HCT116 (cell line): Measurements from ENCODE around the gene FXYD2. TPM values are rescaled to one million over a fixed set of nuclear protein-coding genes. Genes with fewer than 3 reads are reported as not detected.

Experiments used
- ATAC-seq: fragments of 200-7000 bp; cut with Tn5 transposase; 2 replicates; pipeline ENCODE4 v1.9.1; 2020; ENCODE audit warnings: mild to moderate bottlenecking, moderate library complexity
- BruUV-seq: library from RNA; stranded (reverse); fragments of 400-500 nt; replicated peaks from 2 replicates; lab custom pipeline; 2021; lab: Mats Ljungman, UMichigan
- CTCF ChIA-PET: fragments of 300-600 bp; sonication (Branson Sonifier 250); formaldehyde crosslinking; loops from one replicate; lab custom pipeline; 2021; ENCODE audit warnings: antibody characterized with exemption; lab: Charles Lee
- POLR2A ChIA-PET: fragments of 300-600, 350-600 bp; sonication (Branson Sonifier 250); formaldehyde crosslinking; loops from one replicate; lab custom pipeline; 2021; ENCODE audit warnings: antibody characterized with exemption; lab: Charles Lee
- RAD21 ChIA-PET, 2 experiments: fragments of 300-600 bp; sonication (Branson Sonifier 250); formaldehyde crosslinking; loops; one replicate each; lab custom pipeline; 2023; ENCODE audit warnings: low total read pairs in 2 of 2; ENCODE audit not compliant: uncharacterized antibody in 2 of 2, unreplicated experiment in 2 of 2, low non-redundant PET in 1 of 2; lab: Charles Lee
- DNase-seq: peaks from one replicate; pipeline ENCODE4 v3.0.0-alpha.2; 2010; ENCODE audit warnings: low read depth, low spot score
- H2AFZ ChIP-seq: fragments of 200-600 bp; shearing (Covaris generic), sonication (generic); 2 replicates; pipeline ENCODE4 v1.6.1; 2017; ENCODE audit warnings: low read depth, mixed run types, mixed read lengths, antibody characterized with exemption, low read length; ENCODE audit not compliant: poor library complexity, severe bottlenecking
- H3K27ac ChIP-seq: 2 replicates; pipeline ENCODE4 v1.5.1; 2012; ENCODE audit warnings: low read depth, low read length
- H3K27me3 ChIP-seq: fragments of 200-600 bp; sonication (generic); 2 replicates; pipeline ENCODE4 v1.6.1; 2016; ENCODE audit warnings: mixed run types, low read length, mixed read lengths; ENCODE audit not compliant: insufficient read depth
- H3K36me3 ChIP-seq, 2 experiments: fragments of 200-500 bp in 1 of 2; fragments of 200-600 bp in 1 of 2; sonication (Bioruptor generic) in 1 of 2; sonication (generic) in 1 of 2; 2 replicates each; pipeline versions ENCODE4 v1.5.1 to v1.6.1; 2014 to 2016; ENCODE audit warnings: low read length in 2 of 2, inconsistent platforms in 1 of 2, mixed read lengths in 1 of 2, mixed run types in 1 of 2; ENCODE audit not compliant: insufficient read depth in 2 of 2, control insufficient read depth in 1 of 2
- H3K4me1 ChIP-seq, 2 experiments: fragments of 200-600 bp in 1 of 2; sonication (generic) in 1 of 2; 2 replicates each; pipeline versions ENCODE4 v1.5.1 to v1.6.1; 2012 to 2017; ENCODE audit warnings: low read length in 2 of 2, inconsistent platforms in 1 of 2, mild to moderate bottlenecking in 1 of 2, mixed read lengths in 1 of 2, mixed run types in 1 of 2, moderate library complexity in 1 of 2; ENCODE audit not compliant: insufficient read depth in 2 of 2, control insufficient read depth in 1 of 2
- H3K4me2 ChIP-seq: fragments of 200-600 bp; sonication (generic); 2 replicates; pipeline ENCODE4 v1.6.1; 2017; ENCODE audit warnings: mixed run types, low read length, mixed read lengths
- H3K4me3 ChIP-seq, 2 experiments: fragments of 200-600 bp in 1 of 2; sonication (generic) in 1 of 2; replicated peaks in 1 of 2; 2 replicates each; pipeline ENCODE4 v1.5.1; 2011 to 2016; ENCODE audit warnings: low read length in 2 of 2, control low read depth in 1 of 2, low read depth in 1 of 2, mild to moderate bottlenecking in 1 of 2, mixed read lengths in 1 of 2, mixed run types in 1 of 2
- H3K79me2 ChIP-seq: fragments of 200-600 bp; sonication (generic); 2 replicates; pipeline ENCODE4 v1.6.1; 2017; ENCODE audit warnings: mild to moderate bottlenecking, mixed run types, low read length, moderate library complexity, mixed read lengths; ENCODE audit not compliant: insufficient read depth
- H3K9ac ChIP-seq: fragments of 200-600 bp; sonication (generic); 2 replicates; pipeline ENCODE4 v1.6.1; 2016; ENCODE audit warnings: low read length, mixed read lengths
- H3K9me2 ChIP-seq: fragments of 200-600 bp; sonication (generic), shearing (Covaris generic); 2 replicates; pipeline ENCODE4 v1.6.1; 2017; ENCODE audit warnings: mixed run types, mild to moderate bottlenecking, moderate library complexity; ENCODE audit not compliant: insufficient read depth
- H3K9me3 ChIP-seq, 2 experiments: fragments of 200-500 bp in 1 of 2; fragments of 200-600 bp in 1 of 2; sonication (Bioruptor generic) in 1 of 2; sonication (generic) in 1 of 2; 2 replicates each; pipeline ENCODE4 v1.6.1; 2014 to 2017; ENCODE audit warnings: low read length in 2 of 2, mixed read lengths in 2 of 2, inconsistent platforms in 1 of 2, low read depth in 1 of 2, mild to moderate bottlenecking in 1 of 2, mixed run types in 1 of 2, moderate library complexity in 1 of 2; ENCODE audit not compliant: control insufficient read depth in 1 of 2, insufficient read depth in 1 of 2
- H4K20me1 ChIP-seq: fragments of 200-600 bp; sonication (generic), shearing (Covaris generic); 2 replicates; pipeline ENCODE4 v1.6.1; 2017; ENCODE audit warnings: mixed run types, mild to moderate bottlenecking, moderate library complexity; ENCODE audit not compliant: insufficient read depth
- ATF3 ChIP-seq: IDR thresholded peaks from 2 replicates; pipeline ENCODE4 v1.6.1; 2012
- CBX3 ChIP-seq: IDR thresholded peaks from 2 replicates; pipeline ENCODE4 v1.6.1; 2012; ENCODE audit warnings: low read depth
- ELF1 ChIP-seq: IDR thresholded peaks from 2 replicates; pipeline ENCODE4 v1.6.1; 2012; ENCODE audit warnings: low read depth, borderline replicate concordance
- EZH2 ChIP-seq: fragments of 200-600 bp; sonication (generic); IDR thresholded peaks from 2 replicates; pipeline ENCODE4 v1.6.1; 2017; ENCODE audit warnings: antibody characterized with exemption, mixed run types
- JUND ChIP-seq: IDR thresholded peaks from 2 replicates; pipeline ENCODE4 v1.6.1; 2012
- POLR2A ChIP-seq: IDR thresholded peaks from 2 replicates; pipeline ENCODE4 v1.7.0; 2011; ENCODE audit warnings: borderline replicate concordance; ENCODE audit not compliant: insufficient read depth, insufficient read length; ENCODE audit errors: extremely low read depth
- POLR2AphosphoS5 ChIP-seq: IDR thresholded peaks from 2 replicates; pipeline ENCODE4 v1.6.1; 2011; ENCODE audit warnings: mild to moderate bottlenecking, low read depth, low read length, moderate library complexity
- RAD21 ChIP-seq: IDR thresholded peaks from 2 replicates; pipeline ENCODE4 v1.6.1; 2012; ENCODE audit warnings: low read depth, mild to moderate bottlenecking
- REST ChIP-seq: IDR thresholded peaks from 2 replicates; pipeline ENCODE4 v1.6.1; 2012; ENCODE audit warnings: low read depth
- SIN3A ChIP-seq: IDR thresholded peaks from 2 replicates; pipeline ENCODE4 v1.6.1; 2012; ENCODE audit warnings: low read depth
- SP1 ChIP-seq: IDR thresholded peaks from 2 replicates; pipeline ENCODE4 v1.6.1; 2012; ENCODE audit warnings: low read depth
- SRF ChIP-seq: IDR thresholded peaks from 2 replicates; pipeline ENCODE4 v1.6.1; 2012; ENCODE audit warnings: low read depth
- ZNF274 ChIP-seq: fragments of 200-500 bp; sonication (Bioruptor generic); IDR thresholded peaks from 2 replicates; pipeline ENCODE4 v1.6.1; 2014; ENCODE audit warnings: mild to moderate bottlenecking, low read depth, low read length, inconsistent platforms
- intact Hi-C: fragments of 100-400 bp; cut with micrococcal nuclease; formaldehyde crosslinking; loops from 2 replicates; pipeline ENCODE4 v1.10.0; 2022
- total RNA-seq: library from RNA; stranded (reverse); gene quantifications from one replicate; pipeline ENCODE4 v1.2.1, GENCODE V29; 2021; ENCODE audit not compliant: unreplicated experiment
- TF ChIP-seq, protein P1 (sequence below), 3 experiments: fragments of 200-600 bp in 1 of 3; sonication (generic) in 1 of 3; IDR thresholded peaks in 2 of 3; conservative IDR thresholded peaks in 1 of 3; 2 replicates each; pipeline ENCODE4 v1.5.1; 2012 to 2017; ENCODE audit warnings: low read depth in 2 of 3, low read length in 2 of 3, antibody characterized with exemption in 1 of 3, borderline replicate concordance in 1 of 3, control low read depth in 1 of 3, mild to moderate bottlenecking in 1 of 3, mixed read lengths in 1 of 3, mixed run types in 1 of 3, moderate library complexity in 1 of 3; ENCODE audit not compliant: insufficient read depth in 1 of 3

Gene FXYD2
- total RNA-seq, 1 experiment from 2014 or later: 0.52 TPM

- ChIA-PET CTCF (interaction anchor here (1.0 to 10.0 kb wide), 3 partner anchors 13 to 233 kb away, joined by 4 to 224 read pairs (median 61); no protein-coding TSS in a partner anchor), POLR2A (interaction anchor here (0.7 kb wide), 1 partner anchor 126 kb away, joined by 3 read pairs; no protein-coding TSS in a partner anchor), RAD21 (interaction anchor here (1.3 to 1.4 kb wide), 2 partner anchors 126 to 233 kb away, joined by 3 read pairs; no protein-coding TSS in a partner anchor)
- ATAC-seq (no peak), DNase-seq (no peak)
- Histone ChIP-seq H3K4me1 (peaks cover 15 to 48% of the 10 kb centered on the region in 2 experiments), H3K9me2 (no peaks in the 10 kb centered on the region), H3K36me3 (no peaks in the 10 kb centered on the region), H3K27me3 (no peaks in the 10 kb centered on the region), H3K4me3 (no peak overlapping the region), H3K4me2 (no peak overlapping the region), H3K79me2 (no peaks in the 10 kb centered on the region), H3K27ac (no peak overlapping the region), H3K9me3 (no peaks in the 10 kb centered on the region), H2AFZ (no peak overlapping the region), H4K20me1 (no peaks in the 10 kb centered on the region), H3K9ac (no peak overlapping the region)
- BruUV-seq: no TSS peak
- intact Hi-C loops: no loop called here
- TF ChIP-seq SP1 (no peak), ELF1 (no peak)
Observed at GRCh38 chr11:117820516-117820915, 4.0 kb downstream of the FXYD2 start.

DNA sequence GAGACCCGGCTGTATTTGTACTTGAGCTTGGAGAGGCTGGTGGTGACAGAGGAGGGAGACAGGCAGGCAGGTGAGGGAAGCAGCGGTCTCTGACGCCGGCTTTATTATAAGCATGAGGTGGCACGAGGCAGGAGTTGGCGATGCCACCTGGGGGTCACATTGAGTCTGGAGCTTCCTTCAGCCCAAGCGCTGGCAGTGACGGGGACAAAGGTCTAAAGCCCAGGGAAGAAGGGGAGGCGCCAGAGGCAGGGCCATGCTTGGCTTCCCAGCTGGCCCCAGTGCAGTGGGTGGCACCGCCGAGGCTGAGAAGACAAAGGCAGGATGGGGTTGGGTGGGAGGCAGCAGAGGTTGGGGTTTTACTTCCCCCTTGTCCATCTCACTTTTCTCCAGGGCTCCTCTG, 4.5 kb downstream of the FXYD2 start:
- Histone ChIP-seq H3K4me2 (no peak overlapping the region), H3K79me2 (no peaks in the 10 kb centered on the region), H2AFZ (no peak overlapping the region), H3K9me3 (no peaks in the 10 kb centered on the region), H4K20me1 (no peaks in the 10 kb centered on the region), H3K9ac (no peak overlapping the region), H3K4me1 (peaks cover 15 to 52% of the 10 kb centered on the region in 2 experiments), H3K36me3 (no peaks in the 10 kb centered on the region), H3K27ac (no peak overlapping the region), H3K4me3 (no peak overlapping the region), H3K9me2 (no peaks in the 10 kb centered on the region), H3K27me3 (no peaks in the 10 kb centered on the region)
- ChIA-PET RAD21 (interaction anchor here in 1 of 2 experiments (1.6 kb wide), 1 partner anchor 127 kb away, joined by 9 read pairs; no protein-coding TSS in a partner anchor), POLR2A (no interaction called here), CTCF (interaction anchor here (2.7 to 10.0 kb wide), 2 partner anchors 125 to 234 kb away, joined by 61 to 224 read pairs; no protein-coding TSS in a partner anchor)
- no peak for DNase-seq
- intact Hi-C loops: no loop called here
- BruUV-seq: no TSS peak
- ATAC-seq: no peak
- TF ChIP-seq, protein P1, sequence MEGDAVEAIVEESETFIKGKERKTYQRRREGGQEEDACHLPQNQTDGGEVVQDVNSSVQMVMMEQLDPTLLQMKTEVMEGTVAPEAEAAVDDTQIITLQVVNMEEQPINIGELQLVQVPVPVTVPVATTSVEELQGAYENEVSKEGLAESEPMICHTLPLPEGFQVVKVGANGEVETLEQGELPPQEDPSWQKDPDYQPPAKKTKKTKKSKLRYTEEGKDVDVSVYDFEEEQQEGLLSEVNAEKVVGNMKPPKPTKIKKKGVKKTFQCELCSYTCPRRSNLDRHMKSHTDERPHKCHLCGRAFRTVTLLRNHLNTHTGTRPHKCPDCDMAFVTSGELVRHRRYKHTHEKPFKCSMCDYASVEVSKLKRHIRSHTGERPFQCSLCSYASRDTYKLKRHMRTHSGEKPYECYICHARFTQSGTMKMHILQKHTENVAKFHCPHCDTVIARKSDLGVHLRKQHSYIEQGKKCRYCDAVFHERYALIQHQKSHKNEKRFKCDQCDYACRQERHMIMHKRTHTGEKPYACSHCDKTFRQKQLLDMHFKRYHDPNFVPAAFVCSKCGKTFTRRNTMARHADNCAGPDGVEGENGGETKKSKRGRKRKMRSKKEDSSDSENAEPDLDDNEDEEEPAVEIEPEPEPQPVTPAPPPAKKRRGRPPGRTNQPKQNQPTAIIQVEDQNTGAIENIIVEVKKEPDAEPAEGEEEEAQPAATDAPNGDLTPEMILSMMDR (IDR thresholded peaks at IDR 0.05 in 2 of 3, conservative IDR thresholded peaks at IDR 0.05 in 1 of 3; ENCODE audit: borderline replicate concordance in 1 of 3, insufficient read depth in 1 of 3, low read depth in 2 of 3, low read length in 2 of 3): no peak
- no peak for TF ChIP-seq SIN3A
- TF ChIP-seq RAD21: no peak
- no peak for TF ChIP-seq JUND
- TF ChIP-seq EZH2: no peak
- no peak for TF ChIP-seq REST
- TF ChIP-seq SRF: no peak
- no peak for TF ChIP-seq CBX3
- TF ChIP-seq ZNF274: no peak
- TF ChIP-seq POLR2A: no peak
- TF ChIP-seq POLR2AphosphoS5: no peak
- TF ChIP-seq ATF3: no peak
